CD14-positive monocyte (primary cell): ENCODE results near the gene PRR30. TPM values are rescaled to one million over a fixed set of nuclear protein-coding genes. Genes with fewer than 3 reads are reported as not detected.

Experiments used
- DNase-seq, 3 donors: peaks; one replicate each; pipeline ENCODE4 v3.0.0-alpha.2; 2011 to 2022
- H2AFZ ChIP-seq: 2 replicates; pipeline ENCODE4 v1.6.0; 2012; ENCODE audit warnings: mild to moderate bottlenecking, low read depth, low read length, inconsistent platforms; ENCODE audit not compliant: insufficient read depth, poor library complexity, severe bottlenecking
- H3K27ac ChIP-seq, 2 donors: 1 replicate in 1 of 2; 2 replicates in 1 of 2; pipeline ENCODE4 v1.5.1; 2012 to 2013; ENCODE audit warnings: low read length in 2 of 2, control low read depth in 1 of 2, inconsistent platforms in 1 of 2, low read depth in 1 of 2, mild to moderate bottlenecking in 1 of 2
- H3K27me3 ChIP-seq, 2 donors: one replicate each; pipeline versions ENCODE4 v1.6.0 to v1.6.1; 2011 to 2013; ENCODE audit warnings: low read length in 2 of 2; ENCODE audit not compliant: control insufficient read depth in 2 of 2, insufficient read depth in 2 of 2
- H3K36me3 ChIP-seq, 2 donors: replicated peaks in 1 of 2; 1 replicate in 1 of 2; 2 replicates in 1 of 2; pipeline versions ENCODE4 v1.5.1 to v1.6.1; 2012 to 2013; ENCODE audit warnings: low read length in 2 of 2, control low read depth in 1 of 2, inconsistent platforms in 1 of 2, mild to moderate bottlenecking in 1 of 2; ENCODE audit not compliant: insufficient read depth in 2 of 2, control insufficient read depth in 1 of 2
- H3K4me1 ChIP-seq, 2 donors: 1 replicate in 1 of 2; 2 replicates in 1 of 2; pipeline versions ENCODE4 v1.5.1 to v1.6.1; 2012 to 2013; ENCODE audit warnings: low read length in 2 of 2, control low read depth in 1 of 2, inconsistent platforms in 1 of 2, mild to moderate bottlenecking in 1 of 2, moderate library complexity in 1 of 2; ENCODE audit not compliant: insufficient read depth in 2 of 2, control insufficient read depth in 1 of 2
- H3K4me2 ChIP-seq: replicated peaks from 2 replicates; pipeline ENCODE3; 2012; ENCODE audit warnings: low read length, moderate library complexity, mild to moderate bottlenecking; ENCODE audit not compliant: poor library complexity, severe bottlenecking; ENCODE audit errors: extremely low read depth
- H3K4me3 ChIP-seq, 3 experiments: fragments of 200-600 bp in 1 of 3; sonication (generic) in 1 of 3; replicated peaks in 1 of 3; 1 replicate in 2 of 3; 2 replicates in 1 of 3; pipeline ENCODE4 v1.5.1; 2011 to 2013; ENCODE audit warnings: low read length in 3 of 3, mild to moderate bottlenecking in 3 of 3, control low read depth in 2 of 3, low read depth in 2 of 3, inconsistent platforms in 1 of 3, moderate library complexity in 1 of 3
- H3K79me2 ChIP-seq: 2 replicates; pipeline ENCODE4 v1.6.0; 2012; ENCODE audit warnings: mild to moderate bottlenecking, control low read depth, inconsistent platforms, low read length, moderate library complexity; ENCODE audit not compliant: insufficient read depth
- H3K9ac ChIP-seq: 2 replicates; pipeline ENCODE4 v1.6.0; 2017; ENCODE audit warnings: low read length, mild to moderate bottlenecking; ENCODE audit not compliant: insufficient read depth, poor library complexity, severe bottlenecking
- H3K9me3 ChIP-seq, 2 donors: replicated peaks in 1 of 2; 1 replicate in 1 of 2; 2 replicates in 1 of 2; pipeline versions ENCODE4 v1.5.1 to v1.6.1; 2012 to 2013; ENCODE audit warnings: low read length in 2 of 2, control low read depth in 1 of 2; ENCODE audit not compliant: control insufficient read depth in 1 of 2, insufficient read depth in 1 of 2
- H4K20me1 ChIP-seq: 2 replicates; pipeline ENCODE4 v1.6.0; 2012; ENCODE audit warnings: mild to moderate bottlenecking, low read length, control low read depth, moderate library complexity; ENCODE audit not compliant: insufficient read depth
- H3K27ac Mint-ChIP-seq, 7 donors: one replicate each; pipeline ENCODE4 v1.8.0; 2020; ENCODE audit warnings: mild to moderate bottlenecking in 7 of 7, mixed read lengths in 7 of 7, moderate library complexity in 6 of 7, inconsistent platforms in 2 of 7
- H3K27me3 Mint-ChIP-seq, 3 donors: one replicate each; pipeline ENCODE4 v1.8.0; 2021 to 2022; ENCODE audit warnings: low read depth in 3 of 3, mild to moderate bottlenecking in 3 of 3, mixed read lengths in 3 of 3, moderate library complexity in 3 of 3, inconsistent platforms in 1 of 3
- H3K36me3 Mint-ChIP-seq, 2 donors: one replicate each; pipeline ENCODE4 v1.8.0; 2020; ENCODE audit warnings: mixed read lengths in 2 of 2, inconsistent platforms in 1 of 2, mild to moderate bottlenecking in 1 of 2
- H3K4me1 Mint-ChIP-seq: one replicate; pipeline ENCODE4 v1.8.0; 2020; ENCODE audit warnings: mild to moderate bottlenecking, mixed read lengths
- H3K4me3 Mint-ChIP-seq, 2 donors: one replicate each; pipeline ENCODE4 v1.8.0; 2020; ENCODE audit warnings: mild to moderate bottlenecking in 2 of 2, mixed read lengths in 2 of 2, moderate library complexity in 1 of 2
- H3K9me3 Mint-ChIP-seq, 7 donors: one replicate each; pipeline ENCODE4 v1.8.0; 2020 to 2022; ENCODE audit warnings: mixed read lengths in 7 of 7, mild to moderate bottlenecking in 6 of 7, moderate library complexity in 6 of 7, inconsistent platforms in 2 of 7
- WGBS: methylation state at CpG from one replicate; pipeline ENCODE4 v1.1.5; 2013; ENCODE audit warnings: missing lambda C conversion rate; ENCODE audit not compliant: insufficient coverage; 5-methylcytosine and 5-hydroxymethylcytosine counted together
- intact Hi-C, 2 donors: fragments of 100-400 bp; cut with micrococcal nuclease; formaldehyde crosslinking; loops; one replicate each; pipeline versions ENCODE4 v1.15.0 to v1.15.1; 2023
- polyA plus RNA-seq, 3 donors: library from polyadenylated mRNA; depleted of rRNA in 1 of 3; unstranded in 2 of 3; stranded (reverse) in 1 of 3; fragments of 300-500 nt in 2 of 3; fragments of >200 nt in 1 of 3; fragmentation: Illumina TruSeq in 2 of 3; gene quantifications; 1 replicate in 2 of 3; 2 replicates in 1 of 3; pipeline ENCODE4 v1.2.3, GENCODE V29; 2012 to 2021
- TF ChIP-seq, protein P1 (sequence below): fragments of 200-600 bp; IDR thresholded peaks from one replicate; pipeline ENCODE4 v1.8.0; 2022; ENCODE audit warnings: antibody characterized with exemption, mild to moderate bottlenecking

Gene PRR30
- polyA plus RNA-seq, 3 donors, result not detected

DNA sequence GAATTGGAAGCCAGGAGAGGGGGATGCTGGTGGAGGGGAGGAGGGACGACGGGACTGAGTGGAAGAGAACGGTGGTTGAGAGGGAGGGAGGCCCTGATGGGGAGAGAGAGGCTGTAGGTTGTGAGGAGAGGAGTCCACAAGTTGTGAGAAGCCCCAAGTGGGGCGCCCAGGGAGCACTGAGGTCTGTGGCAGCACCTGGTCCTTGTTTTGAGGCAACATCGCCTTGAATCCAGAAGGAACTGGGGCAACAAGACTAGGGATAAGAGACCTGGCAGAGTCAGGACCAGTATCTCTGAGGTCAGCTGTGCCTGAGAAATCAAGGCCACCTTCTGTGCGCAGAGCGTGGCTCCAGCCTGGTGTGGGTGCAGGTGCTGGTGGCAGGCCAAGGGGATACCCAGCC is 1.1 kb downstream of the PRR30 start:
- Mint-ChIP-seq H3K27ac (no peak overlapping the region), H3K27me3 (peaks cover 7 to 10% (median 9%) of the 10 kb centered on the region in 3 donors), H3K4me3 (no peak overlapping the region), H3K4me1 (peaks cover 11% of the 10 kb centered on the region), H3K36me3 (peaks cover 2 to 3% of the 10 kb centered on the region in 2 donors), H3K9me3 (peaks cover 0 to under 1% (median 0%) of the 10 kb centered on the region in 7 donors)
- Histone ChIP-seq H2AFZ (no peak overlapping the region), H3K9me3 (no peaks in the 10 kb centered on the region), H3K4me1 (peaks cover 14 to 17% of the 10 kb centered on the region in 2 donors), H3K79me2 (peaks cover 13% of the 10 kb centered on the region), H3K27me3 (no peaks in the 10 kb centered on the region), H3K4me2 (no peak overlapping the region), H3K36me3 (no peaks in the 10 kb centered on the region), H3K27ac (no peak overlapping the region), H4K20me1 (peaks cover 7% of the 10 kb centered on the region), H3K4me3 (no peak overlapping the region), H3K9ac (no peak overlapping the region)
- 77% methylated on average over 5 of the region's 7 CpGs for WGBS
- no peak for DNase-seq
- TF ChIP-seq, protein P1, sequence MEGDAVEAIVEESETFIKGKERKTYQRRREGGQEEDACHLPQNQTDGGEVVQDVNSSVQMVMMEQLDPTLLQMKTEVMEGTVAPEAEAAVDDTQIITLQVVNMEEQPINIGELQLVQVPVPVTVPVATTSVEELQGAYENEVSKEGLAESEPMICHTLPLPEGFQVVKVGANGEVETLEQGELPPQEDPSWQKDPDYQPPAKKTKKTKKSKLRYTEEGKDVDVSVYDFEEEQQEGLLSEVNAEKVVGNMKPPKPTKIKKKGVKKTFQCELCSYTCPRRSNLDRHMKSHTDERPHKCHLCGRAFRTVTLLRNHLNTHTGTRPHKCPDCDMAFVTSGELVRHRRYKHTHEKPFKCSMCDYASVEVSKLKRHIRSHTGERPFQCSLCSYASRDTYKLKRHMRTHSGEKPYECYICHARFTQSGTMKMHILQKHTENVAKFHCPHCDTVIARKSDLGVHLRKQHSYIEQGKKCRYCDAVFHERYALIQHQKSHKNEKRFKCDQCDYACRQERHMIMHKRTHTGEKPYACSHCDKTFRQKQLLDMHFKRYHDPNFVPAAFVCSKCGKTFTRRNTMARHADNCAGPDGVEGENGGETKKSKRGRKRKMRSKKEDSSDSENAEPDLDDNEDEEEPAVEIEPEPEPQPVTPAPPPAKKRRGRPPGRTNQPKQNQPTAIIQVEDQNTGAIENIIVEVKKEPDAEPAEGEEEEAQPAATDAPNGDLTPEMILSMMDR, result no peak
- intact Hi-C loops, result no loop called here

DNA sequence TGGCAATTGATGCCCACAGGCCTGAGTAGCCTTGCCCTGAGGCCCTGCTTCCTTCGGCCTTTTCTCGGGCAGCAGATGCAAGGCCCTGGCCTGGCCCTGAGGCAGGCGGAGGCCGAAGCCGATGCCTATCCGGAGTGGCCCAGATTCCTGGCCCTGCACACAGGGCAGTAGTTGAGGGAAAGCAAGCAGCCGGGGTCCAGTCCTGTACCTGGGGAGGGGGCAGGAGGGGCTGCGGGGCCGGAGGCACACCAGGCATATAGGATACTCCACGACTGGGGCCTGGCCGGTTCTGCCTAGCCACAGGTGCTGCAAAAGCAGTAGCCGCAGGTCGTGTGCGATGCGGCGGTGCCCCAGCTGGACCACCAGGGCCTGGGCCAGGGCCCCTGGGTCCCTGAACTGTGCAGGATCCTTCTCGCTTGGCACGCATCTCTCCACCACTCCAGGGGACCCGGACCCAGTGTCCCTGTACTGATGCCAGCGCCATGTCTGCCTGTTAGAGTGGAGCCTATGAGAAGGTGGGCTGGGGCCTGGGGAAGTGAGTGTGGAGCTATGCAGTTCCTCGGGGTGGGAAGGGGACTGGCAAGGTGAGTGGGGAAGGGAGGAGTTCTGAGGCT is 1.8 kb downstream of the PRR30 start:
- Mint-ChIP-seq H3K9me3 (no peaks in the 10 kb centered on the region), H3K4me1 (peaks cover 18% of the 10 kb centered on the region), H3K27ac (peak overlapping the region in 1 of 7 donors; percentile 33), H3K4me3 (no peak overlapping the region), H3K27me3 (peaks cover 5 to 10% (median 9%) of the 10 kb centered on the region in 3 donors), H3K36me3 (peaks cover 9 to 10% of the 10 kb centered on the region in 2 donors)
- peaks cover 19% of the 10 kb centered on the region in 2 donors for H3K4me1 ChIP-seq
- 97% methylated on average over 17 of the region's 21 CpGs for WGBS
- peaks cover 18% of the 10 kb centered on the region for H3K79me2 ChIP-seq
- peaks cover 13% of the 10 kb centered on the region for H4K20me1 ChIP-seq
- no peak overlapping the region for H2AFZ ChIP-seq
- TF ChIP-seq, protein P1, result no peak
- H3K27ac ChIP-seq, result no peak overlapping the region
- no peaks in the 10 kb centered on the region for H3K9me3 ChIP-seq
- H3K27me3 ChIP-seq, result no peaks in the 10 kb centered on the region
- no peak overlapping the region for H3K4me2 ChIP-seq
- H3K4me3 ChIP-seq, result no peak overlapping the region
- no peak overlapping the region for H3K9ac ChIP-seq
- intact Hi-C loops, result no loop called here
- peaks cover 5% of the 10 kb centered on the region in 2 donors for H3K36me3 ChIP-seq
- no peak for DNase-seq
